PFSK-1 (cell line): Measurements from ENCODE around the gene DIPK1A.

Experiments used
- FOXP2 ChIP-seq: optimal IDR thresholded peaks from 2 replicates; pipeline ENCODE3; 2011; ENCODE audit warnings: borderline replicate concordance, control low read depth, inconsistent platforms; ENCODE audit not compliant: insufficient read depth; ENCODE audit errors: extremely low read length, extremely low read depth
- POLR2AphosphoS5 ChIP-seq: IDR thresholded peaks from 2 replicates; pipeline ENCODE4 v1.6.1; 2012; ENCODE audit warnings: low read depth, mild to moderate bottlenecking, control low read depth, low read length, moderate library complexity
- SIN3A ChIP-seq: IDR thresholded peaks from 2 replicates; pipeline ENCODE4 v1.6.1; 2012; ENCODE audit warnings: mild to moderate bottlenecking, low read length, moderate library complexity, borderline replicate concordance; ENCODE audit not compliant: insufficient read depth
- TAF1 ChIP-seq: IDR thresholded peaks from 2 replicates; pipeline ENCODE4 v1.6.1; 2012; ENCODE audit warnings: low read length, control low read depth, borderline replicate concordance; ENCODE audit not compliant: insufficient read depth
- TF ChIP-seq, protein P1 (sequence below), 2 experiments: IDR thresholded peaks; 2 replicates each; pipeline versions ENCODE4 v1.6.1 to v1.8.0; 2011 to 2012; ENCODE audit warnings: low read depth in 2 of 2, low read length in 2 of 2, control low read depth in 1 of 2, inconsistent platforms in 1 of 2, mild to moderate bottlenecking in 1 of 2, moderate library complexity in 1 of 2; ENCODE audit not compliant: insufficient read depth in 1 of 2

Gene DIPK1A

GRCh38 chr1:92884195-92884594 lies 77.1 kb downstream of the DIPK1A start:
- TF ChIP-seq SIN3A: no peak
- no peak for TF ChIP-seq TAF1

GRCh38 chr1:92883297-92883696 lies 78.0 kb downstream of the DIPK1A start:
- TF ChIP-seq FOXP2 (no peak), POLR2AphosphoS5 (no peak), SIN3A (no peak)

DNA sequence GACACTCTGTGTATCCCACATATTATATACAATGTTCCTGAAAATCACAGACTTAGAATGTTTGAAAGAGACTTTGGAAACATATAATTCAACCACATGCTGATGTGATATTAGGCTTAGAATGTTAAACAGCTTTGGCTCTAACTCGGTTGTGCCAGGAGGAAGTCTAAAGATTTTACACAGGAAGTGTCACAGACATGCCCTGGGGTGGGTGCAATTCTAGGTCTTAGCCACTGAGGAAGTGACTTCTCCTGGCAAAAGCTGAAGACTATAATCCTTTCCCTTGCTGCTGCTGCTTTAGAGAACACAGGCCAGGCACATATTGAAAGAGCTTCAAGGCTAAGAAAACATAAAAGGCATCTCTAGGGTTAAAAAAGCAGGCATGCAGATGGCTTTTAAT lies 78.4 kb downstream of the DIPK1A start:
- TF ChIP-seq SIN3A (no peak), POLR2AphosphoS5 (no peak), TAF1 (no peak), FOXP2 (no peak)
- TF ChIP-seq, protein P1, sequence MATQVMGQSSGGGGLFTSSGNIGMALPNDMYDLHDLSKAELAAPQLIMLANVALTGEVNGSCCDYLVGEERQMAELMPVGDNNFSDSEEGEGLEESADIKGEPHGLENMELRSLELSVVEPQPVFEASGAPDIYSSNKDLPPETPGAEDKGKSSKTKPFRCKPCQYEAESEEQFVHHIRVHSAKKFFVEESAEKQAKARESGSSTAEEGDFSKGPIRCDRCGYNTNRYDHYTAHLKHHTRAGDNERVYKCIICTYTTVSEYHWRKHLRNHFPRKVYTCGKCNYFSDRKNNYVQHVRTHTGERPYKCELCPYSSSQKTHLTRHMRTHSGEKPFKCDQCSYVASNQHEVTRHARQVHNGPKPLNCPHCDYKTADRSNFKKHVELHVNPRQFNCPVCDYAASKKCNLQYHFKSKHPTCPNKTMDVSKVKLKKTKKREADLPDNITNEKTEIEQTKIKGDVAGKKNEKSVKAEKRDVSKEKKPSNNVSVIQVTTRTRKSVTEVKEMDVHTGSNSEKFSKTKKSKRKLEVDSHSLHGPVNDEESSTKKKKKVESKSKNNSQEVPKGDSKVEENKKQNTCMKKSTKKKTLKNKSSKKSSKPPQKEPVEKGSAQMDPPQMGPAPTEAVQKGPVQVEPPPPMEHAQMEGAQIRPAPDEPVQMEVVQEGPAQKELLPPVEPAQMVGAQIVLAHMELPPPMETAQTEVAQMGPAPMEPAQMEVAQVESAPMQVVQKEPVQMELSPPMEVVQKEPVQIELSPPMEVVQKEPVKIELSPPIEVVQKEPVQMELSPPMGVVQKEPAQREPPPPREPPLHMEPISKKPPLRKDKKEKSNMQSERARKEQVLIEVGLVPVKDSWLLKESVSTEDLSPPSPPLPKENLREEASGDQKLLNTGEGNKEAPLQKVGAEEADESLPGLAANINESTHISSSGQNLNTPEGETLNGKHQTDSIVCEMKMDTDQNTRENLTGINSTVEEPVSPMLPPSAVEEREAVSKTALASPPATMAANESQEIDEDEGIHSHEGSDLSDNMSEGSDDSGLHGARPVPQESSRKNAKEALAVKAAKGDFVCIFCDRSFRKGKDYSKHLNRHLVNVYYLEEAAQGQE (IDR thresholded peaks at IDR 0.05; ENCODE audit: insufficient read depth in 1 of 2, low read depth in 2 of 2, low read length in 2 of 2): no peak

DNA sequence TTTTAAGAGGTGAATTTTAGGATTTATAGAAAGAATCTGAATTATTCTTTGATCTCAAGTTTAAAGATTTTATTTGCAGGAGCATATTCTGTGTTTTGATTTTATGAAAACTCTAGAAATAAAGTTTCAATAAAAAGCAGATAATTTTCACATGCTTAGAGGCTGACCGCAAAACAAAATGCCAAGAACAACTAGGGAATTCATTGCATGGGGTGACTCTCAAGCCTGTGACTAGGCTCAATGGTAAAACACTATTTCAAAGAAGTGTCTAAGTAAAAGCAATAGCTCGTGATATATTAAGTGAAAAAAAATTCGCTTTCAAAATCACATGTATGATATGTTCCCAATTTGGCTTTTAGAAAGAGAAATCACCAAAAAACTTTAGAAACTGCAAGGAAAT lies 79.9 kb downstream of the DIPK1A start:
- TF ChIP-seq POLR2AphosphoS5: no peak

GRCh38 chr1:92879316-92879968 lies 81.8 kb downstream of the DIPK1A start:
- no peak for TF ChIP-seq TAF1
- no peak for TF ChIP-seq FOXP2
- TF ChIP-seq, protein P1 (IDR thresholded peaks at IDR 0.05; ENCODE audit: insufficient read depth in 1 of 2, low read depth in 2 of 2, low read length in 2 of 2): no peak
- TF ChIP-seq POLR2AphosphoS5: no peak
- no peak for TF ChIP-seq SIN3A

DNA sequence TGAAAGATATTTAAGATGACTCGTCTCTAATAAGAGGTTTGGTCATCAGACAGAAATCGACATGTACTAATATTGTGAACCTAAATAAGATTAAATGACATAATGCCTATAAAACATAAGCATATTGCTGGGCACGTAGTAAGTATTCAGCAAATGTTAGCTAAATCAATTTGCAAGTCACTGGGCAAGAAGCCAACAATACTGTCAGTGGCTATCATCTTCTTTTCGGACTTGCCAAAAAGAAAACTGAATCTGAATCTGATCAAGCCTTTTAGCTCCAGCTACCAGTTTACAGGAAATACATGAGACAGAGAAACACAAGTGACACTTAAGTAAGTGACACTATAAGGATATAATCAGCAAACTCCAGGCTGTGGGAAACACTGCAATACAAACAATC lies 83.5 kb downstream of the DIPK1A start:
- no peak for TF ChIP-seq TAF1
- TF ChIP-seq, protein P1 (IDR thresholded peaks at IDR 0.05; ENCODE audit: insufficient read depth in 1 of 2, low read depth in 2 of 2, low read length in 2 of 2): no peak
- TF ChIP-seq FOXP2: no peak
- no peak for TF ChIP-seq SIN3A
- no peak for TF ChIP-seq POLR2AphosphoS5
